WTC11 (cell line): ENCODE data around the gene GRIK5. TPM values are rescaled to one million over a fixed set of nuclear protein-coding genes. Genes with fewer than 3 reads are reported as not detected.

ENCODE experiments used
- ATAC-seq: fragments of 200-7000 bp; cut with Tn5 transposase; 2 replicates; pipeline ENCODE4 v1.10.0; 2021; ENCODE audit warnings: mild to moderate bottlenecking, moderate library complexity
- CTCF ChIA-PET: fragments of 300-600 bp; sonication (Branson Sonifier 250); formaldehyde crosslinking; loops from one replicate; lab custom pipeline; 2021; ENCODE audit warnings: antibody characterized with exemption; lab: Charles Lee
- POLR2A ChIA-PET: fragments of 350-600 bp; sonication (Branson Sonifier 250); formaldehyde crosslinking; loops from one replicate; lab custom pipeline; 2021; ENCODE audit warnings: antibody characterized with exemption; lab: Charles Lee
- DNase-seq: peaks from one replicate; pipeline ENCODE4 v3.0.0; 2021; ENCODE audit warnings: low spot score
- H3K27ac Mint-ChIP-seq: 2 replicates; pipeline ENCODE4 v1.8.0; 2021; ENCODE audit warnings: mixed read lengths
- H3K27me3 Mint-ChIP-seq: 2 replicates; pipeline ENCODE4 v1.8.0; 2021; ENCODE audit warnings: low read depth, mild to moderate bottlenecking, moderate library complexity, mixed read lengths
- H3K36me3 Mint-ChIP-seq: 2 replicates; pipeline ENCODE4 v1.8.0; 2021; ENCODE audit warnings: mixed read lengths
- H3K4me1 Mint-ChIP-seq: 2 replicates; pipeline ENCODE4 v1.8.0; 2022; ENCODE audit warnings: mixed read lengths
- H3K4me3 Mint-ChIP-seq: 2 replicates; pipeline ENCODE4 v1.8.0; 2021; ENCODE audit warnings: mild to moderate bottlenecking, moderate library complexity, mixed read lengths
- H3K9me3 Mint-ChIP-seq: 2 replicates; pipeline ENCODE4 v1.8.0; 2021; ENCODE audit warnings: mixed read lengths
- GRHL2 ChIP-seq: fragments of 250-450 bp; sonication (Bioruptor Pico); IDR thresholded peaks from 2 replicates; pipeline ENCODE4 v1.8.0; 2022; ENCODE audit warnings: mild to moderate bottlenecking, moderate library complexity; ENCODE audit not compliant: insufficient replicate concordance, severe bottlenecking
- HMGA2 ChIP-seq: fragments of 250-450 bp; sonication (Bioruptor Pico); IDR thresholded peaks from 2 replicates; pipeline ENCODE4 v1.4.0; 2021; ENCODE audit warnings: mild to moderate bottlenecking, moderate library complexity
- NFATC4 ChIP-seq: fragments of 250-450 bp; sonication (Bioruptor Pico); IDR thresholded peaks from 2 replicates; pipeline ENCODE4 v1.9.0; 2021; ENCODE audit warnings: mild to moderate bottlenecking
- NR3C1 ChIP-seq: sonication (generic); formaldehyde crosslinking; conservative IDR thresholded peaks from 2 replicates; pipeline ENCODE4 v1.8.1; 2023; ENCODE audit warnings: low read depth, mild to moderate bottlenecking, missing genetic modification reagents
- SMAD3 ChIP-seq: sonication (generic); formaldehyde crosslinking; IDR thresholded peaks from 2 replicates; pipeline ENCODE4 v1.8.0; 2022; ENCODE audit warnings: missing genetic modification reagents, mild to moderate bottlenecking, borderline replicate concordance
- TEAD1 ChIP-seq: sonication (generic); formaldehyde crosslinking; IDR thresholded peaks from 2 replicates; pipeline ENCODE4 v1.8.0; 2022; ENCODE audit warnings: mild to moderate bottlenecking, missing genetic modification reagents
- TEAD4 ChIP-seq: sonication (generic); formaldehyde crosslinking; IDR thresholded peaks from 2 replicates; pipeline ENCODE4 v1.8.0; 2022; ENCODE audit warnings: mild to moderate bottlenecking, missing genetic modification reagents
- ZNF121 ChIP-seq: sonication (generic); formaldehyde crosslinking; IDR thresholded peaks from 2 replicates; pipeline ENCODE4 v1.8.0; 2023; ENCODE audit warnings: missing genetic modification reagents
- ZNF263 ChIP-seq: sonication (generic); formaldehyde crosslinking; IDR thresholded peaks from 2 replicates; pipeline ENCODE4 v1.8.1; 2022; ENCODE audit warnings: low read depth, mild to moderate bottlenecking, moderate library complexity, missing genetic modification reagents
- ZNF317 ChIP-seq: sonication (generic); formaldehyde crosslinking; IDR thresholded peaks from 2 replicates; pipeline ENCODE4 v1.8.1; 2023; ENCODE audit warnings: low read depth, mild to moderate bottlenecking, moderate library complexity, missing genetic modification reagents, borderline replicate concordance
- ZNF416 ChIP-seq: fragments of 250-450 bp; sonication (Bioruptor Pico); IDR thresholded peaks from 2 replicates; pipeline ENCODE4 v1.9.0; 2021; ENCODE audit warnings: mild to moderate bottlenecking, inconsistent platforms
- total RNA-seq: library from RNA; stranded (reverse); gene quantifications from 3 replicates; pipeline ENCODE4 v1.2.3, GENCODE V29; 2021
- TF ChIP-seq, protein P1 (sequence below): sonication (generic); formaldehyde crosslinking; IDR thresholded peaks from 2 replicates; pipeline ENCODE4 v1.8.1; 2023; ENCODE audit warnings: mild to moderate bottlenecking, missing genetic modification reagents
- TF ChIP-seq, protein P2 (sequence below): sonication (generic); formaldehyde crosslinking; IDR thresholded peaks from 2 replicates; pipeline ENCODE4 v1.8.0; 2023; ENCODE audit warnings: mild to moderate bottlenecking, missing genetic modification reagents
- TF ChIP-seq, protein P3 (sequence below): sonication (generic); formaldehyde crosslinking; IDR thresholded peaks from 2 replicates; pipeline ENCODE4 v1.8.0; 2022; ENCODE audit warnings: mild to moderate bottlenecking, missing genetic modification reagents
- TF ChIP-seq, protein P4 (sequence below): sonication (generic); formaldehyde crosslinking; IDR thresholded peaks from 2 replicates; pipeline ENCODE4 v1.8.0; 2023; ENCODE audit warnings: missing genetic modification reagents, mild to moderate bottlenecking, borderline replicate concordance

GRIK5 gene
- total RNA-seq, 1 experiment from 2014 or later: 52.3 TPM

DNA sequence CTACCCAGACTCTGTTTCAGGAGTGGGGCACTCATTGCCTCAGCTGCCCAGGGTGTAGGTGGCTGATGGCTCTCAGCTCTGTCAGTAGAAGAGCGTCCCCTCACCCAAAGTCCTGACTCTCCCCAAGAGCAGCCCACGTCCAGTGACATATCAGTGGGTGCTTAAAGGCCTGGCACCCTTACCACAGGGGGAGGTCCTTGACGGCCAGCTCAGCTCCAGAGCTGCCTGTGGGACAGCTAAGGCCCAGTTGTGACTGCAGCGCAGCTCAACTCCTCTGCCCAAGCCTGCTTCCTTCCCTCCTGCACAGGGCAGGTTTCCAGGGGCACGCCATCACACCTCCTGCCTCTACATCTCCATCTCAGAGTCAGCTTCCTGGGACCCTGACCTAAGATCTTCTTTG is 32.4 kb downstream of the GRIK5 start:
- POLR2A ChIA-PET: no interaction called here
- Mint-ChIP-seq H3K27ac (no peak overlapping the region), H3K4me1 (peaks cover 19% of the 10 kb centered on the region), H3K36me3 (peaks cover 41% of the 10 kb centered on the region), H3K9me3 (no peaks in the 10 kb centered on the region), H3K27me3 (no peaks in the 10 kb centered on the region), H3K4me3 (no peak overlapping the region)
- no peak for DNase-seq
- TF ChIP-seq, protein P1, sequence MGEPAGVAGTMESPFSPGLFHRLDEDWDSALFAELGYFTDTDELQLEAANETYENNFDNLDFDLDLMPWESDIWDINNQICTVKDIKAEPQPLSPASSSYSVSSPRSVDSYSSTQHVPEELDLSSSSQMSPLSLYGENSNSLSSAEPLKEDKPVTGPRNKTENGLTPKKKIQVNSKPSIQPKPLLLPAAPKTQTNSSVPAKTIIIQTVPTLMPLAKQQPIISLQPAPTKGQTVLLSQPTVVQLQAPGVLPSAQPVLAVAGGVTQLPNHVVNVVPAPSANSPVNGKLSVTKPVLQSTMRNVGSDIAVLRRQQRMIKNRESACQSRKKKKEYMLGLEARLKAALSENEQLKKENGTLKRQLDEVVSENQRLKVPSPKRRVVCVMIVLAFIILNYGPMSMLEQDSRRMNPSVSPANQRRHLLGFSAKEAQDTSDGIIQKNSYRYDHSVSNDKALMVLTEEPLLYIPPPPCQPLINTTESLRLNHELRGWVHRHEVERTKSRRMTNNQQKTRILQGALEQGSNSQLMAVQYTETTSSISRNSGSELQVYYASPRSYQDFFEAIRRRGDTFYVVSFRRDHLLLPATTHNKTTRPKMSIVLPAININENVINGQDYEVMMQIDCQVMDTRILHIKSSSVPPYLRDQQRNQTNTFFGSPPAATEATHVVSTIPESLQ (CRISPR knock-in tag): no peak
- TF ChIP-seq ZNF416 (no peak), TEAD1 (no peak), ZNF263 (CRISPR knock-in tag) (no peak), NR3C1 (CRISPR knock-in tag) (no peak), ZNF317 (CRISPR knock-in tag) (no peak), TEAD4 (CRISPR knock-in tag) (no peak), NFATC4 (CRISPR knock-in tag) (no peak), SMAD3 (no peak), ZNF121 (no peak), HMGA2 (no peak), GRHL2 (no peak)
- TF ChIP-seq, protein P2, sequence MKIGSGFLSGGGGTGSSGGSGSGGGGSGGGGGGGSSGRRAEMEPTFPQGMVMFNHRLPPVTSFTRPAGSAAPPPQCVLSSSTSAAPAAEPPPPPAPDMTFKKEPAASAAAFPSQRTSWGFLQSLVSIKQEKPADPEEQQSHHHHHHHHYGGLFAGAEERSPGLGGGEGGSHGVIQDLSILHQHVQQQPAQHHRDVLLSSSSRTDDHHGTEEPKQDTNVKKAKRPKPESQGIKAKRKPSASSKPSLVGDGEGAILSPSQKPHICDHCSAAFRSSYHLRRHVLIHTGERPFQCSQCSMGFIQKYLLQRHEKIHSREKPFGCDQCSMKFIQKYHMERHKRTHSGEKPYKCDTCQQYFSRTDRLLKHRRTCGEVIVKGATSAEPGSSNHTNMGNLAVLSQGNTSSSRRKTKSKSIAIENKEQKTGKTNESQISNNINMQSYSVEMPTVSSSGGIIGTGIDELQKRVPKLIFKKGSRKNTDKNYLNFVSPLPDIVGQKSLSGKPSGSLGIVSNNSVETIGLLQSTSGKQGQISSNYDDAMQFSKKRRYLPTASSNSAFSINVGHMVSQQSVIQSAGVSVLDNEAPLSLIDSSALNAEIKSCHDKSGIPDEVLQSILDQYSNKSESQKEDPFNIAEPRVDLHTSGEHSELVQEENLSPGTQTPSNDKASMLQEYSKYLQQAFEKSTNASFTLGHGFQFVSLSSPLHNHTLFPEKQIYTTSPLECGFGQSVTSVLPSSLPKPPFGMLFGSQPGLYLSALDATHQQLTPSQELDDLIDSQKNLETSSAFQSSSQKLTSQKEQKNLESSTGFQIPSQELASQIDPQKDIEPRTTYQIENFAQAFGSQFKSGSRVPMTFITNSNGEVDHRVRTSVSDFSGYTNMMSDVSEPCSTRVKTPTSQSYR: no peak
- TF ChIP-seq, protein P3, sequence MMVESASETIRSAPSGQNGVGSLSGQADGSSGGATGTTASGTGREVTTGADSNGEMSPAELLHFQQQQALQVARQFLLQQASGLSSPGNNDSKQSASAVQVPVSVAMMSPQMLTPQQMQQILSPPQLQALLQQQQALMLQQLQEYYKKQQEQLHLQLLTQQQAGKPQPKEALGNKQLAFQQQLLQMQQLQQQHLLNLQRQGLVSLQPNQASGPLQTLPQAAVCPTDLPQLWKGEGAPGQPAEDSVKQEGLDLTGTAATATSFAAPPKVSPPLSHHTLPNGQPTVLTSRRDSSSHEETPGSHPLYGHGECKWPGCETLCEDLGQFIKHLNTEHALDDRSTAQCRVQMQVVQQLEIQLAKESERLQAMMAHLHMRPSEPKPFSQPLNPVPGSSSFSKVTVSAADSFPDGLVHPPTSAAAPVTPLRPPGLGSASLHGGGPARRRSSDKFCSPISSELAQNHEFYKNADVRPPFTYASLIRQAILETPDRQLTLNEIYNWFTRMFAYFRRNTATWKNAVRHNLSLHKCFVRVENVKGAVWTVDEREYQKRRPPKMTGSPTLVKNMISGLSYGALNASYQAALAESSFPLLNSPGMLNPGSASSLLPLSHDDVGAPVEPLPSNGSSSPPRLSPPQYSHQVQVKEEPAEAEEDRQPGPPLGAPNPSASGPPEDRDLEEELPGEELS (CRISPR knock-in tag): no peak
- TF ChIP-seq, protein P4, sequence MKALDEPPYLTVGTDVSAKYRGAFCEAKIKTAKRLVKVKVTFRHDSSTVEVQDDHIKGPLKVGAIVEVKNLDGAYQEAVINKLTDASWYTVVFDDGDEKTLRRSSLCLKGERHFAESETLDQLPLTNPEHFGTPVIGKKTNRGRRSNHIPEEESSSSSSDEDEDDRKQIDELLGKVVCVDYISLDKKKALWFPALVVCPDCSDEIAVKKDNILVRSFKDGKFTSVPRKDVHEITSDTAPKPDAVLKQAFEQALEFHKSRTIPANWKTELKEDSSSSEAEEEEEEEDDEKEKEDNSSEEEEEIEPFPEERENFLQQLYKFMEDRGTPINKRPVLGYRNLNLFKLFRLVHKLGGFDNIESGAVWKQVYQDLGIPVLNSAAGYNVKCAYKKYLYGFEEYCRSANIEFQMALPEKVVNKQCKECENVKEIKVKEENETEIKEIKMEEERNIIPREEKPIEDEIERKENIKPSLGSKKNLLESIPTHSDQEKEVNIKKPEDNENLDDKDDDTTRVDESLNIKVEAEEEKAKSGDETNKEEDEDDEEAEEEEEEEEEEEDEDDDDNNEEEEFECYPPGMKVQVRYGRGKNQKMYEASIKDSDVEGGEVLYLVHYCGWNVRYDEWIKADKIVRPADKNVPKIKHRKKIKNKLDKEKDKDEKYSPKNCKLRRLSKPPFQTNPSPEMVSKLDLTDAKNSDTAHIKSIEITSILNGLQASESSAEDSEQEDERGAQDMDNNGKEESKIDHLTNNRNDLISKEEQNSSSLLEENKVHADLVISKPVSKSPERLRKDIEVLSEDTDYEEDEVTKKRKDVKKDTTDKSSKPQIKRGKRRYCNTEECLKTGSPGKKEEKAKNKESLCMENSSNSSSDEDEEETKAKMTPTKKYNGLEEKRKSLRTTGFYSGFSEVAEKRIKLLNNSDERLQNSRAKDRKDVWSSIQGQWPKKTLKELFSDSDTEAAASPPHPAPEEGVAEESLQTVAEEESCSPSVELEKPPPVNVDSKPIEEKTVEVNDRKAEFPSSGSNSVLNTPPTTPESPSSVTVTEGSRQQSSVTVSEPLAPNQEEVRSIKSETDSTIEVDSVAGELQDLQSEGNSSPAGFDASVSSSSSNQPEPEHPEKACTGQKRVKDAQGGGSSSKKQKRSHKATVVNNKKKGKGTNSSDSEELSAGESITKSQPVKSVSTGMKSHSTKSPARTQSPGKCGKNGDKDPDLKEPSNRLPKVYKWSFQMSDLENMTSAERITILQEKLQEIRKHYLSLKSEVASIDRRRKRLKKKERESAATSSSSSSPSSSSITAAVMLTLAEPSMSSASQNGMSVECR: no peak
- CTCF ChIA-PET: interaction anchor here (1.0 to 2.8 kb wide), 2 partner anchors 9 to 14 kb away, joined by 4 to 13 read pairs; no protein-coding TSS in a partner anchor
- no peak for ATAC-seq
